Endothelial cell of umbilical vein (primary cell): ENCODE results near the gene SH3RF3. TPM values are rescaled to one million over a fixed set of nuclear protein-coding genes. Genes with fewer than 3 reads are reported as not detected.

Source experiments
- BruUV-seq: library from RNA; stranded (reverse); fragments of 400-500 nt; replicated peaks from 2 replicates; lab custom pipeline; 2021; lab: Mats Ljungman, UMichigan
- CTCF ChIA-PET: fragments of 300-600, 350-600 bp; sonication (Branson Sonifier 250); formaldehyde crosslinking; loops from one replicate; lab custom pipeline; 2021; ENCODE audit warnings: antibody characterized with exemption, inconsistent platforms; lab: Charles Lee
- POLR2A ChIA-PET: fragments of 300-600, 350-600 bp; sonication (Branson Sonifier 250); formaldehyde crosslinking; loops from one replicate; lab custom pipeline; 2021; ENCODE audit warnings: antibody characterized with exemption, inconsistent platforms; lab: Charles Lee
- DNase-seq: peaks from one replicate; pipeline ENCODE4 v3.0.0-alpha.2; 2011; ENCODE audit warnings: low read depth, low spot score
- FAIRE-seq: peaks from 2 replicates; lab custom pipeline; 2011; peaks lifted over from hg19 to GRCh38; lab: Jason Lieb, UNC
- H2AFZ ChIP-seq: 2 replicates; pipeline ENCODE4 v1.6.0; 2012; ENCODE audit warnings: low read depth, low read length, control low read depth, inconsistent platforms
- H3K27ac ChIP-seq: 2 replicates; pipeline ENCODE4 v1.5.1; 2011; ENCODE audit warnings: low read depth, mild to moderate bottlenecking, control low read depth, low read length, moderate library complexity; ENCODE audit not compliant: insufficient read depth
- H3K27me3 ChIP-seq, 2 experiments: 2 replicates each; pipeline versions ENCODE4 v1.6.0 to v1.6.1; 2011; ENCODE audit warnings: low read length in 2 of 2, mixed read lengths in 1 of 2; ENCODE audit not compliant: control insufficient read depth in 2 of 2, insufficient read depth in 2 of 2
- H3K36me3 ChIP-seq, 2 experiments: 2 replicates in 1 of 2; 3 replicates in 1 of 2; pipeline ENCODE4 v1.5.1; 2011; ENCODE audit warnings: low read length in 2 of 2, mild to moderate bottlenecking in 1 of 2, moderate library complexity in 1 of 2; ENCODE audit not compliant: control insufficient read depth in 2 of 2, insufficient read depth in 2 of 2; ENCODE audit errors: extremely low read depth in 1 of 2
- H3K4me1 ChIP-seq: 3 replicates; pipeline ENCODE4 v1.5.1; 2011; ENCODE audit warnings: mild to moderate bottlenecking, low read length; ENCODE audit not compliant: control insufficient read depth, insufficient read depth; ENCODE audit errors: extremely low read depth
- H3K4me2 ChIP-seq: 2 replicates; pipeline ENCODE4 v1.6.1; 2011; ENCODE audit warnings: low read length, control low read depth, mixed read lengths; ENCODE audit not compliant: insufficient read depth
- H3K4me3 ChIP-seq, 3 experiments: fragments of 200-600 bp in 1 of 3; sonication (generic), shearing (Covaris generic) in 1 of 3; replicated peaks in 1 of 3; 2 replicates each; pipeline ENCODE4 v1.5.1; 2011 to 2016; ENCODE audit warnings: control low read depth in 3 of 3, low read length in 3 of 3, mild to moderate bottlenecking in 2 of 3, inconsistent platforms in 1 of 3, low read depth in 1 of 3, moderate library complexity in 1 of 3; ENCODE audit not compliant: insufficient read depth in 1 of 3
- H3K79me2 ChIP-seq: 2 replicates; pipeline ENCODE4 v1.6.0; 2012; ENCODE audit warnings: low read length, inconsistent platforms; ENCODE audit not compliant: control insufficient read depth, insufficient read depth
- H3K9ac ChIP-seq: replicated peaks from 2 replicates; pipeline ENCODE3; 2011; ENCODE audit warnings: low read length, control low read depth; ENCODE audit not compliant: insufficient read depth; ENCODE audit errors: extremely low read depth
- H3K9me1 ChIP-seq: replicated peaks from 3 replicates; pipeline ENCODE4 v1.6.0; 2011; ENCODE audit warnings: mild to moderate bottlenecking, low read length; ENCODE audit not compliant: control insufficient read depth, insufficient read depth; ENCODE audit errors: extremely low read depth
- H3K9me3 ChIP-seq: replicated peaks from 2 replicates; pipeline ENCODE4 v1.5.1; 2012; ENCODE audit warnings: low read length, inconsistent platforms; ENCODE audit not compliant: control insufficient read depth, insufficient read depth
- H4K20me1 ChIP-seq: replicated peaks from 2 replicates; pipeline ENCODE3; 2011; ENCODE audit warnings: mild to moderate bottlenecking, low read length; ENCODE audit not compliant: control insufficient read depth, insufficient read depth; ENCODE audit errors: extremely low read depth
- EZH2 ChIP-seq: IDR thresholded peaks from 2 replicates; pipeline ENCODE4 v1.6.1; 2012; ENCODE audit warnings: borderline replicate concordance, low read depth, mild to moderate bottlenecking, moderate library complexity, low read length, inconsistent platforms; ENCODE audit not compliant: severe bottlenecking
- FOS ChIP-seq: IDR thresholded peaks from 2 replicates; pipeline ENCODE4 v1.6.1; 2011; ENCODE audit warnings: mild to moderate bottlenecking, low read length, moderate library complexity, borderline replicate concordance; ENCODE audit not compliant: insufficient read depth
- GATA2 ChIP-seq: IDR thresholded peaks from 2 replicates; pipeline ENCODE4 v1.7.0; 2011; ENCODE audit warnings: low read depth, mild to moderate bottlenecking, moderate library complexity, mixed read lengths, low read length; ENCODE audit not compliant: insufficient read length, insufficient read depth
- JUN ChIP-seq: IDR thresholded peaks from 2 replicates; pipeline ENCODE4 v1.6.1; 2011; ENCODE audit warnings: borderline replicate concordance, low read depth; ENCODE audit not compliant: insufficient read length, insufficient read depth
- MYC ChIP-seq: IDR thresholded peaks from one replicate; pipeline ENCODE4 v1.6.1; 2011; ENCODE audit warnings: mild to moderate bottlenecking, low read depth, low read length
- POLR2A ChIP-seq: IDR thresholded peaks from 2 replicates; pipeline ENCODE4 v1.6.1; 2012; ENCODE audit warnings: low read depth, mild to moderate bottlenecking, control low read depth, low read length
- POLR2AphosphoS5 ChIP-seq: IDR thresholded peaks from 2 replicates; pipeline ENCODE4 v1.6.1; 2012; ENCODE audit warnings: low read depth, mild to moderate bottlenecking, control low read depth, low read length, moderate library complexity; ENCODE audit not compliant: insufficient read depth
- dilution Hi-C: fragments of 300-500 bp; cut with MboI; formaldehyde crosslinking; loops from one replicate; pipeline ENCODE4 v1.15.0; 2019; ENCODE audit warnings: low sequenced_read_pairs; ENCODE audit not compliant: extremely low pct_ligation_motif_present
- intact Hi-C: fragments of 100-400 bp; cut with micrococcal nuclease; formaldehyde crosslinking; loops from one replicate; pipeline ENCODE4 v1.10.0; 2022
- polyA plus RNA-seq, 4 experiments: library from polyadenylated mRNA; depleted of rRNA in 3 of 4; stranded (reverse) in 3 of 4; unstranded in 1 of 4; fragments of >200 nt; gene quantifications; 2 replicates each; pipeline versions ENCODE4 v1.2.1 to v1.2.3, GENCODE V29; 2011 to 2012; ENCODE audit warnings: missing spikeins in 1 of 4
- total RNA-seq: library from RNA; stranded (reverse); gene quantifications from 2 replicates; pipeline ENCODE4 v1.2.3, GENCODE V29; 2021
- TF ChIP-seq, protein P1 (sequence below), 2 donors: IDR thresholded peaks; 1 replicate in 1 of 2; 2 replicates in 1 of 2; pipeline ENCODE4 v1.5.1; 2011; ENCODE audit warnings: low read length in 2 of 2, mild to moderate bottlenecking in 2 of 2, moderate library complexity in 2 of 2, control low read depth in 1 of 2, inconsistent platforms in 1 of 2, low read depth in 1 of 2; ENCODE audit not compliant: insufficient read depth in 1 of 2; ENCODE audit errors: extremely low read depth in 1 of 2
- TF ChIP-seq, protein P2 (sequence below): IDR thresholded peaks from 2 replicates; pipeline ENCODE4 v1.6.1; 2011; ENCODE audit not compliant: insufficient read depth, insufficient read length

The SH3RF3 gene
- total and polyA plus RNA-seq, 2 donors (not counting 3 experiments of a cell fraction or from before 2014, with no cell fraction given) = 3.8 to 14.7 TPM

DNA sequence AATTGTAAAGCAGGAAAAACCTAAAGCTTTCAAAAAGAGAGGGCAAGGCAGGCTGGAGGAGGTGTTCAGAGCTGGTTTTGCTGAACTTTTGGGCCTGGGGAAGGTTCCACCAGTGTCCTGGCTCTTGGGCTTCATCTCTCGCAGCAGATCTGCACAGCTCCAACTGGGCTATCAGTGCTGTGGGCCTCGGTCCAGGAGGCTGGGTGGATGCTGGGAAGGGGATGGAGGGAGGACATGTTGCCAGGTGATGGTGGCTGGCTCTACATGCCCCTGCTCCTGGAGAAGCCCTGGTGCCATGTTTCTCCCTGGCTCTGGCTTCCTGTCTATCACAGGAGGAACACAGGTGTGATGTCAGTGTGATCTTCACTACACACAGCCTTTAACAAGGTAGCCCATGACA lies 187.1 kb downstream of the SH3RF3 start:
- H3K9me3 ChIP-seq = no peaks in the 10 kb centered on the region
- no peak overlapping the region for H3K4me2 ChIP-seq
- FAIRE-seq = no peak
- H2AFZ ChIP-seq = no peak overlapping the region
- ChIA-PET CTCF (no interaction called here), POLR2A (no interaction called here)
- no peaks in the 10 kb centered on the region for H3K27me3 ChIP-seq
- H3K36me3 ChIP-seq = no peaks in the 10 kb centered on the region
- no peak overlapping the region for H3K27ac ChIP-seq
- H3K4me3 ChIP-seq = no peak overlapping the region
- dilution Hi-C loops (no loop called here), intact Hi-C loops (no loop called here)
- H3K9me1 ChIP-seq = no peaks in the 10 kb centered on the region
- DNase-seq = no peak
- H3K4me1 ChIP-seq = no peaks in the 10 kb centered on the region
- no peak overlapping the region for H3K9ac ChIP-seq
- BruUV-seq = no TSS peak
- no peak for TF ChIP-seq EZH2
- TF ChIP-seq POLR2A = no peak
- no peak for TF ChIP-seq GATA2
- no peak for TF ChIP-seq MYC
- TF ChIP-seq POLR2AphosphoS5 = no peak
- TF ChIP-seq, protein P1, sequence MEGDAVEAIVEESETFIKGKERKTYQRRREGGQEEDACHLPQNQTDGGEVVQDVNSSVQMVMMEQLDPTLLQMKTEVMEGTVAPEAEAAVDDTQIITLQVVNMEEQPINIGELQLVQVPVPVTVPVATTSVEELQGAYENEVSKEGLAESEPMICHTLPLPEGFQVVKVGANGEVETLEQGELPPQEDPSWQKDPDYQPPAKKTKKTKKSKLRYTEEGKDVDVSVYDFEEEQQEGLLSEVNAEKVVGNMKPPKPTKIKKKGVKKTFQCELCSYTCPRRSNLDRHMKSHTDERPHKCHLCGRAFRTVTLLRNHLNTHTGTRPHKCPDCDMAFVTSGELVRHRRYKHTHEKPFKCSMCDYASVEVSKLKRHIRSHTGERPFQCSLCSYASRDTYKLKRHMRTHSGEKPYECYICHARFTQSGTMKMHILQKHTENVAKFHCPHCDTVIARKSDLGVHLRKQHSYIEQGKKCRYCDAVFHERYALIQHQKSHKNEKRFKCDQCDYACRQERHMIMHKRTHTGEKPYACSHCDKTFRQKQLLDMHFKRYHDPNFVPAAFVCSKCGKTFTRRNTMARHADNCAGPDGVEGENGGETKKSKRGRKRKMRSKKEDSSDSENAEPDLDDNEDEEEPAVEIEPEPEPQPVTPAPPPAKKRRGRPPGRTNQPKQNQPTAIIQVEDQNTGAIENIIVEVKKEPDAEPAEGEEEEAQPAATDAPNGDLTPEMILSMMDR (IDR thresholded peaks at IDR 0.05; ENCODE audit: extremely low read depth in 1 of 2, insufficient read depth in 1 of 2, low read depth in 1 of 2, low read length in 2 of 2) = no peak
- TF ChIP-seq JUN = no peak
- no peak for TF ChIP-seq FOS
- TF ChIP-seq, protein P2, sequence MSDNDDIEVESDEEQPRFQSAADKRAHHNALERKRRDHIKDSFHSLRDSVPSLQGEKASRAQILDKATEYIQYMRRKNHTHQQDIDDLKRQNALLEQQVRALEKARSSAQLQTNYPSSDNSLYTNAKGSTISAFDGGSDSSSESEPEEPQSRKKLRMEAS = no peak
- H3K79me2 ChIP-seq = no peaks in the 10 kb centered on the region
- no peaks in the 10 kb centered on the region for H4K20me1 ChIP-seq
